ENCODE results near the gene GSTA1.
"Not testable (repeated sequence)": the region's sequence is repeated elsewhere in the genome, so short reads cannot be mapped to it uniquely, and the experiment has no call there.

Gene GSTA1

DNA sequence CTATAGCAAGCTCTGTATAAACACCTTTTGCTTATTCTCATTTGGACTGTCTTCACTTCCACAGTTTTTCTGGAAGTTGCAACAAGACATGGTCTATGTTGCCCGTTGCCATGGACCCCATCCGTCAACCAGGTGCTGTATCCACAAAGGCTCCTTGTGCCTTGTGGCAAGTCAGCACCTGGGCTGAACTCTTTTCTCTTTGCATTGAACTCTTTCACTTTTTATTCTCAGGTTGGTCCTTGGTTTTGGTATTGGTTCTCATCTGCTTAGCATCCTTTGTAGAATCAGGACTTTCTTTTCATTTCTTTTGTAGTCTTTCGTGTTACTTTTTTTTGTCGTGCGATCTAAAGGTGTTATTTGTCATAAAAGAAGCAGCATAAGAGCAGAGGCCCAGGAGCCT, 5.0 kb upstream of the GSTA1 start:
- H3K27ac ChIP-seq (ENCODE audit: low read depth, low read length): no peak overlapping the region
- no peaks in the 10 kb centered on the region for H3K9me3 ChIP-seq (ENCODE audit: control insufficient read depth in 1 of 2, low read length in 2 of 2)
- H3K4me1 ChIP-seq (ENCODE audit: control insufficient read depth in 1 of 2, insufficient read depth in 2 of 2, low read length in 2 of 2): no peaks in the 10 kb centered on the region
- no peak overlapping the region for H3K4me3 ChIP-seq (ENCODE audit: low read depth in 1 of 2, low read length in 2 of 2)
- no peak overlapping the region for H3K9ac ChIP-seq (ENCODE audit: low read depth in 1 of 2, low read length in 2 of 2)
- no peaks in the 10 kb centered on the region for H3K36me3 ChIP-seq (ENCODE audit: control insufficient read depth in 1 of 2, insufficient read depth in 2 of 2, low read length in 2 of 2)
- H3K27me3 ChIP-seq (ENCODE audit: control insufficient read depth in 1 of 2, insufficient read depth in 2 of 2, low read length in 2 of 2): no peaks in the 10 kb centered on the region

GRCh38 chr6:52802806-52803205, 810 bp downstream of the GSTA1 start:
- Histone ChIP-seq H3K27me3 (ENCODE audit: control insufficient read depth in 1 of 2, insufficient read depth in 2 of 2, low read length in 2 of 2) (no peaks in the 10 kb centered on the region), H3K4me3 (ENCODE audit: low read depth in 1 of 2, low read length in 2 of 2) (peak overlapping the region; percentile 60 to 75), H3K4me1 (ENCODE audit: control insufficient read depth in 1 of 2, insufficient read depth in 2 of 2, low read length in 2 of 2) (no peaks in the 10 kb centered on the region), H3K27ac (ENCODE audit: low read depth, low read length) (no peak overlapping the region), H3K9me3 (ENCODE audit: control insufficient read depth in 1 of 2, low read length in 2 of 2) (no peaks in the 10 kb centered on the region), H3K9ac (ENCODE audit: low read depth in 1 of 2, low read length in 2 of 2) (peak overlapping the region; percentile 20 to 43), H3K36me3 (ENCODE audit: control insufficient read depth in 1 of 2, insufficient read depth in 2 of 2, low read length in 2 of 2) (peaks cover 0 to 4% of the 10 kb centered on the region in 2 donors)

- Histone ChIP-seq H3K4me3 (ENCODE audit: low read depth in 1 of 2, low read length in 2 of 2) (peak overlapping the region; percentile 60 to 75), H3K27me3 (ENCODE audit: control insufficient read depth in 1 of 2, insufficient read depth in 2 of 2, low read length in 2 of 2) (no peaks in the 10 kb centered on the region), H3K36me3 (ENCODE audit: control insufficient read depth in 1 of 2, insufficient read depth in 2 of 2, low read length in 2 of 2) (peaks cover 0 to 10% of the 10 kb centered on the region in 2 donors), H3K9ac (ENCODE audit: low read depth in 1 of 2, low read length in 2 of 2) (peak overlapping the region in 1 of 2 donors; percentile 32), H3K9me3 (ENCODE audit: control insufficient read depth in 1 of 2, low read length in 2 of 2) (no peaks in the 10 kb centered on the region), H3K4me1 (ENCODE audit: control insufficient read depth in 1 of 2, insufficient read depth in 2 of 2, low read length in 2 of 2) (no peaks in the 10 kb centered on the region), H3K27ac (ENCODE audit: low read depth, low read length) (no peak overlapping the region)
These were observed 2.3 kb downstream of the GSTA1 start for GRCh38 chr6:52801188-52801841.

DNA sequence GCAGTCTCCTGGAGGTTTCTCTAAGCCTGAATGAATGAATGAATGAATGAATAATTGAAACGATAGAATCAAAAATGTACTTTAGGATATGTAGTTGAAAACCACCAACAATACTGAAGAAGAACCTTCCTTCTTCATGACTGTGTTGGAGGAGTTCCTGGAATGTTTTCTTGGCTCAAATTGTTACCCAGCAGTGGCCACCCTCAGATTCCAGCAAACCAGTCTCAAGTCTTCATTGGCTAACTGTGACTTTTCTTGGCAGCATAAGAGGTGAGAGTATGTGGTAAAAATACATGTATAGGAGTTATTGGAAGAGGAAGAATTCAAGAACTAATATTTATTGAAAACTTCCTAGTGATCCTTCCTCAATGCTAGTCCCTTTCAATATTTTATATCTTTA, 4.3 kb downstream of the GSTA1 start:
- H3K4me1 ChIP-seq (ENCODE audit: control insufficient read depth in 1 of 2, insufficient read depth in 2 of 2, low read length in 2 of 2); H3K4me3 ChIP-seq (ENCODE audit: low read depth in 1 of 2, low read length in 2 of 2); H3K9me3 ChIP-seq (ENCODE audit: control insufficient read depth in 1 of 2, low read length in 2 of 2): not testable (repeated sequence)

DNA sequence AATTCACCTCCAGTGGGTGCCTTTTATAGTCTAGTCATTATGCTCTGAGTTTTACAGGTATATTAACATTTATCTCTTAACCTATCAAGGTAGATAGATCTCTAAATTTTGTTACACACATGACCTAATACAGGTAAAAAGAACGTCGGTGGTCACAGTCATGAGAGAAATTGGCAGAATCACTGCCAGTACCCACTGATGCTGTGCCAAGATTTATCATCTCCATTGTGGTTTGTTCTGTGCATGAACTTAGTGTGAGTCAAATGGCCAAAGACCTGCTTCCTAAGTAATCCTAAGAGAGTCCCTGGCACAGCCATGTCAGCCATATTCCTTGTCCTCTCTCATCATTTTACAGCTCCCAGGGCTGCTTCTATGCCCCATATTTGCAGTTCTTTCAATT, 9.2 kb downstream of the GSTA1 start:
- not testable (repeated sequence) for H3K4me3 ChIP-seq (ENCODE audit: low read depth in 1 of 2, low read length in 2 of 2); H3K9ac ChIP-seq (ENCODE audit: low read depth in 1 of 2, low read length in 2 of 2); H3K27me3 ChIP-seq (ENCODE audit: control insufficient read depth in 1 of 2, insufficient read depth in 2 of 2, low read length in 2 of 2); H3K9me3 ChIP-seq (ENCODE audit: control insufficient read depth in 1 of 2, low read length in 2 of 2); H3K27ac ChIP-seq (ENCODE audit: low read depth, low read length); H3K4me1 ChIP-seq (ENCODE audit: control insufficient read depth in 1 of 2, insufficient read depth in 2 of 2, low read length in 2 of 2)
- peaks cover 11 to 52% of the 10 kb centered on the region in 2 donors for H3K36me3 ChIP-seq (ENCODE audit: control insufficient read depth in 1 of 2, insufficient read depth in 2 of 2, low read length in 2 of 2)

More for the DNA sequence above, 4.3 kb downstream of the GSTA1 start:
- peaks cover 0 to 27% of the 10 kb centered on the region in 2 donors for H3K36me3 ChIP-seq (ENCODE audit: control insufficient read depth in 1 of 2, insufficient read depth in 2 of 2, low read length in 2 of 2)
- H3K27ac ChIP-seq (ENCODE audit: low read depth, low read length); H3K27me3 ChIP-seq (ENCODE audit: control insufficient read depth in 1 of 2, insufficient read depth in 2 of 2, low read length in 2 of 2); H3K9ac ChIP-seq (ENCODE audit: low read depth in 1 of 2, low read length in 2 of 2): not testable (repeated sequence)

DNA sequence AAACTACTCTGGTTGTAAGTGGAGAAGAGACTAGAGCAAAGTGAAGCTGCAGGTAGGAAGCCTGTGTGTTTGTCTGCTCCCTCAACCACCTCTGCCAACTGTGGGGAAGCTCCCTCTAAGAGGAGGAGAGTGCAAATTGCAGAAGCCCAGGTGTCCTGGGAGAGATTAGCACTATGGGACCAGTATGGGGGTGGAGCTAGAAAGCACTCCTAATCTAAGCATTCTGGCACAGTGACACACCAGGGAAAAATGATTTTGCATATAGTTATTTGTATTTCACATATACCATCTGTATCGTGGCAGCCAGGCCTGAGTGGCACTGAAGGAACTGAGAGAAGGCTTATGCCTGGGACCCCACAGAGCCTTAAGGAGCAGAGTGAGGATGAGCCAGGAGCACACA, 12.8 kb downstream of the GSTA1 start:
- H3K27me3 ChIP-seq (ENCODE audit: control insufficient read depth in 1 of 2, insufficient read depth in 2 of 2, low read length in 2 of 2): no peaks in the 10 kb centered on the region
- no peak overlapping the region for H3K4me3 ChIP-seq (ENCODE audit: low read depth in 1 of 2, low read length in 2 of 2)
- peaks cover 5 to 8% of the 10 kb centered on the region in 2 donors for H3K4me1 ChIP-seq (ENCODE audit: control insufficient read depth in 1 of 2, insufficient read depth in 2 of 2, low read length in 2 of 2)
- no peaks in the 10 kb centered on the region for H3K9me3 ChIP-seq (ENCODE audit: control insufficient read depth in 1 of 2, low read length in 2 of 2)
- no peak overlapping the region for H3K27ac ChIP-seq (ENCODE audit: low read depth, low read length)
- no peak overlapping the region for H3K9ac ChIP-seq (ENCODE audit: low read depth in 1 of 2, low read length in 2 of 2)
- peaks cover 11 to 43% of the 10 kb centered on the region in 2 donors for H3K36me3 ChIP-seq (ENCODE audit: control insufficient read depth in 1 of 2, insufficient read depth in 2 of 2, low read length in 2 of 2)

DNA sequence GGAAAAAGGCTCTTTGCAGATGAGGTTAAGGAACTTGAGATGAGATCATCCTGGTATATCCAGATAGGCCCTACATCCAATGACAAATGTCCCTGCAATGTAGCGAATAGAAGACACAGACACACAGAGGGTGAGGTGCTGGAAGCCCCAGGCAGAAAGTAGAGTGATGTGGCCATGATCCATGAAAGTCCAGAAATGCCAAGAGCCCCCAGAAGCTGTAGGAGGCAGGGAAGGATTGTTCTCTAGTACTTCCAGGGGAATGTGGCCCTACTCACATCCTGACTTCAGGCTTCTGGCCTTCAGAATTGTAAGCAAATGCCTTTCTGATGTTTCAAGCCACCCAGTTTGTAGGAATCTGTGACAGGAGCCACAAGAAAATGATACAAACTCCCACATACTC, 14.0 kb downstream of the GSTA1 start:
- not testable (repeated sequence) for H3K27ac ChIP-seq (ENCODE audit: low read depth, low read length); H3K9ac ChIP-seq (ENCODE audit: low read depth in 1 of 2, low read length in 2 of 2); H3K27me3 ChIP-seq (ENCODE audit: control insufficient read depth in 1 of 2, insufficient read depth in 2 of 2, low read length in 2 of 2); H3K4me3 ChIP-seq (ENCODE audit: low read depth in 1 of 2, low read length in 2 of 2); H3K4me1 ChIP-seq (ENCODE audit: control insufficient read depth in 1 of 2, insufficient read depth in 2 of 2, low read length in 2 of 2); H3K9me3 ChIP-seq (ENCODE audit: control insufficient read depth in 1 of 2, low read length in 2 of 2)
- H3K36me3 ChIP-seq (ENCODE audit: control insufficient read depth in 1 of 2, insufficient read depth in 2 of 2, low read length in 2 of 2): peaks cover 11 to 32% of the 10 kb centered on the region in 2 donors

- Histone ChIP-seq H3K4me3 (ENCODE audit: low read depth in 1 of 2, low read length in 2 of 2) (no peak overlapping the region), H3K4me1 (ENCODE audit: control insufficient read depth in 1 of 2, insufficient read depth in 2 of 2, low read length in 2 of 2) (peaks cover 7 to 8% of the 10 kb centered on the region in 2 donors), H3K27me3 (ENCODE audit: control insufficient read depth in 1 of 2, insufficient read depth in 2 of 2, low read length in 2 of 2) (no peaks in the 10 kb centered on the region), H3K27ac (ENCODE audit: low read depth, low read length) (no peak overlapping the region), H3K36me3 (ENCODE audit: control insufficient read depth in 1 of 2, insufficient read depth in 2 of 2, low read length in 2 of 2) (peaks cover 6 to 20% of the 10 kb centered on the region in 2 donors), H3K9me3 (ENCODE audit: control insufficient read depth in 1 of 2, low read length in 2 of 2) (no peaks in the 10 kb centered on the region), H3K9ac (ENCODE audit: low read depth in 1 of 2, low read length in 2 of 2) (no peak overlapping the region)
These were observed 15.1 kb downstream of the GSTA1 start for GRCh38 chr6:52788478-52788877.

GRCh38 chr6:52787917-52788316, 15.7 kb downstream of the GSTA1 start:
- Histone ChIP-seq H3K9ac (ENCODE audit: low read depth in 1 of 2, low read length in 2 of 2) (no peak overlapping the region), H3K4me3 (ENCODE audit: low read depth in 1 of 2, low read length in 2 of 2) (no peak overlapping the region), H3K36me3 (ENCODE audit: control insufficient read depth in 1 of 2, insufficient read depth in 2 of 2, low read length in 2 of 2) (peaks cover 3 to 15% of the 10 kb centered on the region in 2 donors)

GRCh38 chr6:52786249-52786956, 17.2 kb downstream of the GSTA1 start:
- Histone ChIP-seq H3K9me3 (ENCODE audit: control insufficient read depth in 1 of 2, low read length in 2 of 2) (no peaks in the 10 kb centered on the region), H3K4me3 (ENCODE audit: low read depth in 1 of 2, low read length in 2 of 2) (no peak overlapping the region), H3K36me3 (ENCODE audit: control insufficient read depth in 1 of 2, insufficient read depth in 2 of 2, low read length in 2 of 2) (peaks cover 0 to 2% of the 10 kb centered on the region in 2 donors), H3K27me3 (ENCODE audit: control insufficient read depth in 1 of 2, insufficient read depth in 2 of 2, low read length in 2 of 2) (no peaks in the 10 kb centered on the region), H3K9ac (ENCODE audit: low read depth in 1 of 2, low read length in 2 of 2) (no peak overlapping the region), H3K27ac (ENCODE audit: low read depth, low read length) (no peak overlapping the region), H3K4me1 (ENCODE audit: control insufficient read depth in 1 of 2, insufficient read depth in 2 of 2, low read length in 2 of 2) (peaks cover 10 to 13% of the 10 kb centered on the region in 2 donors)

More at GRCh38 chr6:52787917-52788316, 15.7 kb downstream of the GSTA1 start:
- Histone ChIP-seq H3K4me1 (ENCODE audit: control insufficient read depth in 1 of 2, insufficient read depth in 2 of 2, low read length in 2 of 2) (peaks cover 7 to 11% of the 10 kb centered on the region in 2 donors), H3K27me3 (ENCODE audit: control insufficient read depth in 1 of 2, insufficient read depth in 2 of 2, low read length in 2 of 2) (no peaks in the 10 kb centered on the region), H3K9me3 (ENCODE audit: control insufficient read depth in 1 of 2, low read length in 2 of 2) (no peaks in the 10 kb centered on the region), H3K27ac (ENCODE audit: low read depth, low read length) (no peak overlapping the region)

Data from duodenal mucosa (tissue), 2 donors.